ENCODE data around the gene SHISA6.

The SHISA6 gene

DNA sequence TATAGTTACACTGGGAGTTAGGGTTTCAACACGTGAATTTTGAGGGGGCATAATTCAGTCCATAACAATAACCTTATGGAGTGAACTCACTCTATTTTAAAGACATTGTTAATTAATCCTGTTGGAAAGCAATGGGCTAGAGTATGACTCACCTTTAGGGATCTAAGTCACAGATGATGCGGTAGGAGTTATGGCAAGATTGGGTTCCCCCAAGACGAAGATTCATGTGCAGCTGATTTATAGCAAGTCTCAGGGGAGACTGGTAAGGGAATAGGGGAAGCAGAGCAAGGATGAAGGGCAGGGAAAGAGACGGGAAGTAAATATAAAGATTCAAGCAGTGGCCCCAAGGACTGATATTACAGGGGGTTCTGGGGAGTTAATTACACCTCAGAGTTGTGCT is 197.7 kb downstream of the SHISA6 start:
- DNase-seq (ENCODE audit: low read depth in 2 of 3, low spot score in 2 of 3), result no peak

GRCh38 chr17:11441004-11441403 is 200.0 kb downstream of the SHISA6 start:
- no peak for DNase-seq (ENCODE audit: low read depth in 2 of 3, low spot score in 2 of 3)

DNA sequence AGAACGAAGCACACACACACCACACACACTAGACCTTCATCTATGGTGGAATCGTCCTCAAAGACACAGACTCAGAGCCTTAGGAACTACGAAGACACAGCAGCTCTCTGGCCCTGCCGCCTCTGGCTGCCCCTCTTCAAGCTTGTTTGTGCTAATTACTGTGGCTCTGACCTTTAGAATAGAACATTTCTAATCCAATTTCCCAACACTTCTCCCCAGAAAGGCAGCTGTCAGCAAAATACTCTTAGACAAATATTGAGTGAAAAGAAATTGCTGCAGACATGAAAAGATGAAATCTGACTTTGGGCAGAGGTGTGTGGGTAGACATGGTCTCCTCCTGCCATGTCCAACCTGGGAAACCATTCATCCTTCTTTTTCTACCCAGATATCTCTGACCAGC is 205.3 kb downstream of the SHISA6 start:
- DNase-seq (ENCODE audit: low read depth in 2 of 3, low spot score in 2 of 3), result no peak

DNA sequence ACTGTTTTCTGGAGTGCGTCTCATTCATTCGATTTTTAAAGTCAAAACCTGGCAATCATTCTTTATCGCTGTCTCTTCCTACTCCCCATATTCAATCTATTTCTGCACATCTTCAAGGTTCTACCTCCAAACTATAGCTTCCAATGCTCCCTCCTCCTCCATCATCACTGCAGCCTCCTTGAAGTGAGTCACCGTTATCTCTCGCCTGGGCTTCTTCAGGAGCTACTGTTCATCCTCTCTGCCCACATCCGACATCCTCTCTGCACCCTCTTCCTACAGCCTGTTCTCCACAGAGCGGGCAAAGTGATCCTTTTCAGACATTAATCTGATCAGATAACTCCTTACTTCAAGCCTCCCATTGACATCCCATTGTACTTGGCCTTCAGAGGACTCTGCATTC is 213.1 kb downstream of the SHISA6 start:
- DNase-seq (ENCODE audit: low read depth in 2 of 3, low spot score in 2 of 3), result no peak

GRCh38 chr17:11458279-11458678 is 217.3 kb downstream of the SHISA6 start:
- no peak for DNase-seq (ENCODE audit: low read depth in 2 of 3, low spot score in 2 of 3)

DNA sequence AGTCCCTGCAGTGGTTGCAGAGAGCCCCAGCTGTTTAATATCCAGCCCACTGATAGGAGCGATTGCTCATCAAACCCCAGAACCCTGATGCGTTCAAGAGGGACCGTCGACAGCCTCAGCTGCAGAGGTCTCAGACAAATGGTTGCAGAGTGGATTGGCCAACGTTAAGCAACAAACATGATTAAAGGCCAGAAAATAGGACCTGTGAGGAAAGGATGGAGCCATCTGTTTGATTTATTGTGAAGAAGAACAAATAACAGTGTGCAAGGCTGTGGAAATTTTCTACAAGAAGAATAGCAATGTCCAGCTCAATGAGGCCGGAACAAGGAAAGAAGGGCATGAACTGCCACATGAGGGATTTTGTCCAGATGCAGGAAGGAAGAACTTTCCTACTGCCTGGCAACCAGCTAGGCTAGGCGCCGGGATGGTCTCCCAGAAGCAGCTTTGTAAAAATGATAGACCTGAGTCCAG is 218.9 kb downstream of the SHISA6 start:
- no peak for DNase-seq (ENCODE audit: low read depth in 2 of 3, low spot score in 2 of 3)

GRCh38 chr17:11461993-11462548 is 221.1 kb downstream of the SHISA6 start:
- no peak for DNase-seq (ENCODE audit: low read depth in 2 of 3, low spot score in 2 of 3)

GRCh38 chr17:11467639-11468038 is 226.6 kb downstream of the SHISA6 start:
- no peak for DNase-seq (ENCODE audit: low read depth in 2 of 3, low spot score in 2 of 3)

- DNase-seq (ENCODE audit: low read depth in 2 of 3, low spot score in 2 of 3), result no peak
These were observed 244.5 kb downstream of the SHISA6 start for GRCh38 chr17:11485336-11486100.

GRCh38 chr17:11486101-11486867 is 245.3 kb downstream of the SHISA6 start:
- DNase-seq (ENCODE audit: low read depth in 2 of 3, low spot score in 2 of 3), result no peak

- no peak for DNase-seq (ENCODE audit: low read depth in 2 of 3, low spot score in 2 of 3)
These were observed 245.9 kb downstream of the SHISA6 start for GRCh38 chr17:11486868-11487310.

DNA sequence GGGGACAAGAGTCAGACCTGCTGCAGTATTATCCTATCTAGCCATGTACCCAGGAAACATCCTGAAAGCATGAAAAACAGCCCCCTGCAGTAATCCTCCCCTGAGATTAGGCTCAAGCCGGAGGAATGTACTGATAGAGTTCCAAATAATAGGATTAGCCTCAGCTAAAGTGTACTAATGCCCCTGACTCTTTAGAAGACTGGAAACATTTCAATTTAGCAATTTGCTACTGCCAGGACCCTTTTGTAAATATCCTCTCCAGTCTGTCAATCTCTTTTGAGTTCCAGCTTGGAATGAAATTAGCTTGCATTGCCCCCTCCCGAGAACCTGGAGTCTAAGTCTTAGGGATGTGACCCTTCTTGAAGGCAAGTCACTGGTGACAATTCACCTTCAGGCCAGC is 246.5 kb downstream of the SHISA6 start:
- DNase-seq (ENCODE audit: low read depth in 2 of 3, low spot score in 2 of 3), result no peak

DNA sequence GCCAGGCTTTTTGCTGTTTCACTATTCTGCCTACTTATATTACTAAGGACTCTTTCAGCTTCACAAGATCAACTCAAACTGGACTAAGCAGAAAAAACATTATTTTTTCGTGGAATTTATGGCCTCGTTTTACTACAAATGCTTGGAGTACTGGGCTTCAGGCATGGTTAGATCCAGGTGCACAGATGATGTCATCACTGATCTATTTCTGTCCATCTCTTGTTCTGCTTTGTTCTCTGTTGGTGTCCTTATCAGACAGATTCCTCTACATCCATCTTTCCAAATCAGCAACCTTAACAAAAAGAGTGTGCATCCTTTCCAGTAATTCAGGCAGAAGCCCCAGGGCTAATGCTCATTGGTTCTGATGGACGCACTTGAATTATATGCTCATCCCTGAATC is 247.4 kb downstream of the SHISA6 start:
- no peak for DNase-seq (ENCODE audit: low read depth in 2 of 3, low spot score in 2 of 3)

GRCh38 chr17:11490171-11490755 is 249.2 kb downstream of the SHISA6 start:
- DNase-seq (ENCODE audit: low read depth in 2 of 3, low spot score in 2 of 3), result no peak

DNA sequence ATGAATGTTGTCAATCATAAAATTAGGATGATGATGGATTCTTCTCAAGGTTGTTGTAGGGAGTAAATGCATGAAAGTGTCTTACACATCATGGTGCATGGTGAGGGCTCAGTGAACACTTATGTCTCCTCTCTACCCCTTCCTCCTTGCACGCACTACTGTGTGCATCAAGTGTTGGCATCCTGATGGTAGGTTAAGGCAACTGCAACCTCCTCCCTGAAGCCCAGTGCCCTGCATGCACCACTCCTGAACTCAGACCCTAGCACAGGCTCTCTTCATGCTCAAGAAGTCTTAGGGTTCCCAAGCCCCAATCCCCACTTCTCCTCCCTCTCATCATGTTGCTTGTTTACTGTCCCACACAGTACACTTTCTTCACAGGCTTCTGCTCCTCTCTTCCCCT is 251.5 kb downstream of the SHISA6 start:
- no peak for DNase-seq (ENCODE audit: low read depth in 2 of 3, low spot score in 2 of 3)

- no peak for DNase-seq (ENCODE audit: low read depth in 2 of 3, low spot score in 2 of 3)
These were observed 252.9 kb downstream of the SHISA6 start for GRCh38 chr17:11493936-11494335.

- DNase-seq (ENCODE audit: low read depth in 2 of 3, low spot score in 2 of 3), result no peak
These were observed 254.6 kb downstream of the SHISA6 start for GRCh38 chr17:11495613-11496012.

DNA sequence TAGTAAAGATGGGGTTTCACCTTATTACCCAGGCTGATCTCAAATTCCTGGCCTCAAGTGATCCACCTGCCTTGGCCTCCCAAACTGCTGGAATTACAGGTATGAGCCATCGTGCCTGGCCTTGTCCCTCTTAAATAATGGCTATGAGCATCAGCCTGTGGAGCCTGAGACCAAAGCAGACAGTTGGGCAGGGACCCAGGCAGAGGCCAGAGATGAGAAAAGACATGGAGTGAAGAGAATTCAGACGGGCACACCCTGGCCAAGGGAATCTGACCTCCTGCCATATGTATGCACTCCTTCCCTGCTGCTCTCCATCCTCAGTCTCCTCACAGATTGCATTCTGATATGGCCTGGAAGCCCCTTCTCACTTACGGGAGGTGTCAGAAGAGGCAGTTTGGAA is 258.9 kb downstream of the SHISA6 start:
- DNase-seq (ENCODE audit: low read depth in 2 of 3, low spot score in 2 of 3), result no peak

DNA sequence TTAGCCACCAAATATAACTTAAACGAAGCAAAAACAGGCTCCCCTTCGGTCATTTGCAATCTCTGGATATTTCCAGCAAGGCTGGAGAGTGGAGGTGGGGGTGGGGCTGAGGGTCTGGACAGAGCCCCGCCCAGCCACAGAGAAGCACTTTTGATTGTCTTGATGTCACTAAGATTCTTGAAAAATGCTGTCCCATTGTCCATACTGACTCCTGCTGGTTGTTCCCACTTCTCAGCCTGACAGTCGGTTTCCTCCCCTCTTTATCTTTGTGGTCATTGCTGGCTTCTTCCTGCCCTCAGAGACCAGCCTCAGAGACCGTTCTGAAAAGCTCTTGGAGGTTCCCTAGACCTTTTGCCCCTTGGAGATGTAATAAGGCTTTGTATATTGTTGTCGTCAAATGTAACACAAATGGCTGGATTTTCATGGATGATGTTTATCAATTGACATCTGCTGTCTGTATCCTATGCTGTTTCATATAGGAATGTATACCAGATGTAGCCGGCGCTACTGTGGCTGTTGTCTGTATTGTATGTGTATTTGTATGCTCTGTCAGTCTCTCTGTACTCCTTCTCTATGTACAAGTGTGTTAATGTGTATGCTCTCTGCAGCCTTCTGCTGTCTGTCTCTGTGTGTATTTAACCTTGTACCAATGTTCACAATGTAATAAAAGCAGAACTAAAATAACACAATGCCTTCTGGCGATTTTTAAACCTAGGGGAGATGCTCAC is 262.5 kb downstream of the SHISA6 start:
- DNase-seq (ENCODE audit: low read depth in 2 of 3, low spot score in 2 of 3), result no peak

GRCh38 chr17:11506635-11507034 is 265.6 kb downstream of the SHISA6 start:
- DNase-seq (ENCODE audit: low read depth in 2 of 3, low spot score in 2 of 3), result no peak

DNA sequence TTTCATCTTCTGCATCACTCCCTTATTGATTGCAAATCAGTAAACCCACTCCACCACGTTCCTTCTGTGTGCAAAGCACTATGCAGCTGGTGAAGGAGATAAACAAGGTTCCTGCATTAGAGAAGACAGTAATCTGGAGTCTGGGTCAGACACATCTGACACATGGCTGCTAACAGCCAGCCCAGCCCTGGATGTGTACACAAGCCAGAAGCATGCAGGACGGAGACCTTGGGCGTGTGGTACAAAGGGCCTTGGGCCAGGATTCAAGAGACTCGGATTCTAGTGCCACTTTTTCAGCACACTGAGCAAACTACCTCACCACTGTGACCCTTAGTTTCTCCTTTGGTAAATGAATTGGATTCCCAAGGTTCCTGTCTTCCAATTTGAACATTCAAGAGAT is 270.7 kb downstream of the SHISA6 start:
- DNase-seq (ENCODE audit: low read depth in 2 of 3, low spot score in 2 of 3), result no peak

All from activated CD8-positive, alpha-beta memory T cell treated with anti-CD3 and anti-CD28 coated beads for 48 hours (primary cell).